Amniotic epithelial cell (primary cell): ENCODE data around the gene TBXAS1.
"Not testable (repeated sequence)": the region's sequence is repeated elsewhere in the genome, so short reads cannot be mapped to it uniquely, and the experiment has no call there.

ENCODE experiments used
- DNase-seq: peaks from one replicate; pipeline ENCODE4 v3.0.0-alpha.2; 2010; ENCODE audit warnings: low read depth

TBXAS1 gene

GRCh38 chr7:139827042-139827441, 2.0 kb upstream of the TBXAS1 start:
- DNase-seq = no peak

GRCh38 chr7:139828446-139828845, 618 bp upstream of the TBXAS1 start:
- no peak for DNase-seq

- DNase-seq = no peak
Measured at GRCh38 chr7:139829775-139830117, 682 bp downstream of the TBXAS1 start.

GRCh38 chr7:139830292-139830691, 1.2 kb downstream of the TBXAS1 start:
- DNase-seq = no peak

- peak; percentile 12 for DNase-seq
Measured at GRCh38 chr7:139830782-139831501, 1.9 kb downstream of the TBXAS1 start.

- not testable (repeated sequence) for DNase-seq
Measured at GRCh38 chr7:139835848-139836247, 6.8 kb downstream of the TBXAS1 start.

GRCh38 chr7:139837291-139837690, 8.2 kb downstream of the TBXAS1 start:
- DNase-seq = not testable (repeated sequence)

- DNase-seq = no peak
Measured at GRCh38 chr7:139838276-139838675, 9.2 kb downstream of the TBXAS1 start.

- no peak for DNase-seq
Measured at GRCh38 chr7:139838876-139839275, 9.8 kb downstream of the TBXAS1 start.

- DNase-seq = no peak
Measured at GRCh38 chr7:139840776-139841175, 11.7 kb downstream of the TBXAS1 start.

- DNase-seq = peak; percentile 34
Measured at GRCh38 chr7:139842401-139843210, 13.5 kb downstream of the TBXAS1 start.

GRCh38 chr7:139843211-139843537, 14.1 kb downstream of the TBXAS1 start:
- not testable (repeated sequence) for DNase-seq

- no peak for DNase-seq
Measured at GRCh38 chr7:139844779-139845442, 15.8 kb downstream of the TBXAS1 start.

GRCh38 chr7:139845443-139845805, 16.4 kb downstream of the TBXAS1 start:
- DNase-seq = no peak

GRCh38 chr7:139846297-139846696, 17.2 kb downstream of the TBXAS1 start:
- no peak for DNase-seq

- no peak for DNase-seq
Measured at GRCh38 chr7:139848274-139848673, 19.2 kb downstream of the TBXAS1 start.

GRCh38 chr7:139850906-139851305, 21.8 kb downstream of the TBXAS1 start:
- DNase-seq = peak; percentile 51

- DNase-seq = no peak
Measured at GRCh38 chr7:139851770-139852481, 22.9 kb downstream of the TBXAS1 start.

GRCh38 chr7:139852482-139852845, 23.4 kb downstream of the TBXAS1 start:
- DNase-seq = peak; percentile 35

GRCh38 chr7:139853506-139854123, 24.6 kb downstream of the TBXAS1 start:
- peak; percentile 97 for DNase-seq

GRCh38 chr7:139854124-139854511, 25.1 kb downstream of the TBXAS1 start:
- DNase-seq = peak; percentile 91
